RWPE2 (cell line): ENCODE results near the gene MCM6.
A peak's percentile ranks its signal among the peaks of the same experiment; 100 is the strongest.
"Not testable (repeated sequence)": the region's sequence is repeated elsewhere in the genome, so short reads cannot be mapped to it uniquely, and the experiment has no call there.

Experiments
- ATAC-seq: fragments of 200-7000 bp; cut with Tn5 transposase; 3 replicates; pipeline ENCODE4 v1.9.1; 2021; ENCODE audit warnings: low read depth
- DNase-seq: peaks from one replicate; pipeline ENCODE4 v3.0.0-alpha.2; 2020; ENCODE audit warnings: low spot score
- H3K27ac ChIP-seq: fragments of 450-650 bp; 2 replicates; pipeline ENCODE4 v1.5.1; 2017; ENCODE audit warnings: mild to moderate bottlenecking; ENCODE audit not compliant: poor library complexity, severe bottlenecking
- H3K27me3 ChIP-seq: fragments of 250-450 bp; sonication (Bioruptor Pico); 2 replicates; pipeline ENCODE4 v1.5.1; 2021; ENCODE audit warnings: mild to moderate bottlenecking, moderate library complexity; ENCODE audit not compliant: insufficient read depth, poor library complexity, severe bottlenecking
- H3K36me3 ChIP-seq: fragments of 250-450 bp; sonication (Bioruptor Pico); 2 replicates; pipeline ENCODE4 v1.5.1; 2020; ENCODE audit warnings: low read depth, mild to moderate bottlenecking, moderate library complexity
- H3K4me1 ChIP-seq: fragments of 250-450 bp; sonication (Bioruptor Pico); 2 replicates; pipeline ENCODE4 v1.5.1; 2021; ENCODE audit warnings: mild to moderate bottlenecking, moderate library complexity; ENCODE audit not compliant: insufficient read depth, poor library complexity, severe bottlenecking
- H3K4me3 ChIP-seq: fragments of 250-450 bp; sonication (Bioruptor Pico); 2 replicates; pipeline ENCODE4 v1.5.1; 2021; ENCODE audit warnings: mild to moderate bottlenecking, moderate library complexity; ENCODE audit not compliant: severe bottlenecking
- H3K9me3 ChIP-seq: fragments of 250-450 bp; sonication (Bioruptor Pico); 2 replicates; pipeline ENCODE4 v1.5.1; 2021; ENCODE audit warnings: mild to moderate bottlenecking, moderate library complexity; ENCODE audit not compliant: severe bottlenecking
- TF ChIP-seq, protein P1 (sequence below): fragments of 450-650 bp; IDR thresholded peaks from one replicate; pipeline ENCODE4 v1.5.1; 2017; ENCODE audit warnings: mild to moderate bottlenecking, moderate library complexity; ENCODE audit not compliant: poor library complexity, severe bottlenecking

The MCM6 gene

GRCh38 chr2:135798275-135798705 lies 78.0 kb downstream of the MCM6 start:
- H3K9me3 ChIP-seq = no peaks in the 10 kb centered on the region
- DNase-seq = no peak
- H3K36me3 ChIP-seq = no peaks in the 10 kb centered on the region
- H3K4me3 ChIP-seq = no peak overlapping the region
- no peak for ATAC-seq
- H3K27ac ChIP-seq = no peak overlapping the region
- no peaks in the 10 kb centered on the region for H3K4me1 ChIP-seq
- TF ChIP-seq, protein P1, sequence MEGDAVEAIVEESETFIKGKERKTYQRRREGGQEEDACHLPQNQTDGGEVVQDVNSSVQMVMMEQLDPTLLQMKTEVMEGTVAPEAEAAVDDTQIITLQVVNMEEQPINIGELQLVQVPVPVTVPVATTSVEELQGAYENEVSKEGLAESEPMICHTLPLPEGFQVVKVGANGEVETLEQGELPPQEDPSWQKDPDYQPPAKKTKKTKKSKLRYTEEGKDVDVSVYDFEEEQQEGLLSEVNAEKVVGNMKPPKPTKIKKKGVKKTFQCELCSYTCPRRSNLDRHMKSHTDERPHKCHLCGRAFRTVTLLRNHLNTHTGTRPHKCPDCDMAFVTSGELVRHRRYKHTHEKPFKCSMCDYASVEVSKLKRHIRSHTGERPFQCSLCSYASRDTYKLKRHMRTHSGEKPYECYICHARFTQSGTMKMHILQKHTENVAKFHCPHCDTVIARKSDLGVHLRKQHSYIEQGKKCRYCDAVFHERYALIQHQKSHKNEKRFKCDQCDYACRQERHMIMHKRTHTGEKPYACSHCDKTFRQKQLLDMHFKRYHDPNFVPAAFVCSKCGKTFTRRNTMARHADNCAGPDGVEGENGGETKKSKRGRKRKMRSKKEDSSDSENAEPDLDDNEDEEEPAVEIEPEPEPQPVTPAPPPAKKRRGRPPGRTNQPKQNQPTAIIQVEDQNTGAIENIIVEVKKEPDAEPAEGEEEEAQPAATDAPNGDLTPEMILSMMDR = no peak
- H3K27me3 ChIP-seq = no peaks in the 10 kb centered on the region

- no peaks in the 10 kb centered on the region for H3K27me3 ChIP-seq
- H3K4me3 ChIP-seq = no peak overlapping the region
- no peaks in the 10 kb centered on the region for H3K4me1 ChIP-seq
- TF ChIP-seq, protein P1 = peak; percentile 92
- H3K36me3 ChIP-seq = no peaks in the 10 kb centered on the region
- ATAC-seq (peak; percentile 77), DNase-seq (no peak)
- H3K9me3 ChIP-seq = no peaks in the 10 kb centered on the region
- no peak overlapping the region for H3K27ac ChIP-seq
These were observed 78.6 kb downstream of the MCM6 start for GRCh38 chr2:135797497-135798274.

DNA sequence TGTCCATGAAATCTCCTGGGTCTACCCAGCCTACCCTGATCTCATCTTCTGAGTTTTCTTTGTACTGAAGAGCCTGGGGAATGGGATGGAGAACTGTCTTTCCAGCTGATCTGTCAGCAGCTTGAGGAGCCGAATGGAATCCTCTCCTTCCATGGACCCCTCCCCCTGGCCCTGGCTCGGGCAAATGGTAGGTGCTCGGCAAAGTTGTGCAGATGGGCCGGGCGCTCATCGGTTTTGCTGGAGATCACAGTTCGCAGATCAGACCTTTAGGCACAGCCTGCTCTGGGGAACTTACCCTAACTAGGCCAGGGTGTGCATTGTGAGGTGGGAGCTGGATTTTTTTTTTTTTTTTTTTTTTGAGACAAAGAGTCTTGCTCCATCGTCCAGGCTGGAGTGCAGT lies 79.6 kb downstream of the MCM6 start:
- Histone ChIP-seq H3K4me1 (no peaks in the 10 kb centered on the region), H3K4me3 (no peak overlapping the region), H3K27me3 (no peaks in the 10 kb centered on the region), H3K27ac (no peak overlapping the region), H3K9me3 (no peaks in the 10 kb centered on the region), H3K36me3 (no peaks in the 10 kb centered on the region)
- ATAC-seq = no peak
- no peak for DNase-seq
- TF ChIP-seq, protein P1 = no peak

DNA sequence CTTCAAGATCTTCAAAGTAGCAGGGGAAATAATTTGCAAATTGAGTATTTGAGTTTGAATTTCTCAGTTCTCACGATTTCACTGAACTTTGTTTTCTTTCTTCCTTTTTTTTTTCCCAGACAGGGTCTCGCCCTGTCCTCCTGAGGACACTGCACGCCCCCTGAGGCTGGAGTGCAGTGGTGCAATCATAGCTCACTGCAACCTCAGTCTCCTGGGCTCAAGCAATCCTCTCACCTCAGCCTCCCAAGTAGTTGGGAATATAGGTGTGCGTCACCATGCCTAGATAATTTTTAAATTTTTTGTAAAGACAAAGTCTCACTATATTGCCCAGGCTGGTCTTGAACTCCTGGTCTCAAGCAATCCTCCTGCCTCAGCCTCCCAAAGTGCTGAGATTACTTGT lies 80.6 kb downstream of the MCM6 start:
- DNase-seq = not testable (repeated sequence)

DNA sequence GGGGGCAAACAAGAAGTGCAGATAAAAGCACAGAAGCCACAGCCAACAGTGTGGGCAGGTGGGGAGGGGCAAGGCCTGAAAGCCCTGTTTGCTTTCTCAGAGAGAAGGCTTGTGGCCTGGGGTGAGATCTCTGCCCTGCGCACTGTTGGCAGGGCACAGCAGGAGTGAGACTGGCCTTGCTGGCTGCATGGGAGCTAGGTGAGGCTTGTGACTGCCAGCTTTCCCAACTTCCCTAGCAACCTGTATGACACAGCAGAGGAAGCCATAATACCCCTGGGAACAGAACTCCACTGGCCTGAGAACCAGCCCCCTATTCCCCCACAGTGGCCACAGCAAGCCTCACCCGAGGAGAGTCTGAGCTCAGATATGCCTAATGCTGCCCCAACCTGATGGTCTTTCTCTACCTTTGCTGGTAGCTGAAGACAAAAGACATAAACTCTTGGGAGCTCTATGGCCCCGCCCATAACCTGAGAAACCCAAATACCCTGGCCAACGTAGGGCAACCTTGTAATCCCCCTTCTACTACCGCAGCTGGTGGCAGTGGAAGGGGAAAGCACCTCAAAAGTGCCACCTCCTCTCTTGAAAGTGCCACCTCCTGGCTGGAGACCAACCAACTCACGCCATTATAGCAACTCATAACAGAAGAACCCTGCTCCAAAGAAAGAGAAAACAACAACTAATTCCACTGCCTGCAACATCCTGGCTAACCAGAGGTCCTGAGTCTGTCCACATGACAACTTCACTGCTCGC lies 83.7 kb downstream of the MCM6 start:
- no peaks in the 10 kb centered on the region for H3K36me3 ChIP-seq
- no peaks in the 10 kb centered on the region for H3K9me3 ChIP-seq
- no peak for ATAC-seq
- no peaks in the 10 kb centered on the region for H3K27me3 ChIP-seq
- H3K27ac ChIP-seq = no peak overlapping the region
- TF ChIP-seq, protein P1 = no peak
- no peak overlapping the region for H3K4me3 ChIP-seq
- DNase-seq = no peak
- H3K4me1 ChIP-seq = no peaks in the 10 kb centered on the region

More for the DNA sequence above, 80.6 kb downstream of the MCM6 start:
- H3K36me3 ChIP-seq, H3K4me1 ChIP-seq, H3K27ac ChIP-seq, H3K27me3 ChIP-seq, H3K4me3 ChIP-seq, ATAC-seq, H3K9me3 ChIP-seq: not testable (repeated sequence)
